ENCODE measurements around the gene TRPV6. TPM values are rescaled to one million over a fixed set of nuclear protein-coding genes. Genes with fewer than 3 reads are reported as not detected.

TRPV6 gene
- total RNA-seq, 1 donor from 2014 or later: not detected

- H3K9me3 Mint-ChIP-seq: no peaks in the 10 kb centered on the region
- no peaks in the 10 kb centered on the region for H3K4me1 Mint-ChIP-seq (ENCODE audit: low read depth)
- H3K4me3 Mint-ChIP-seq: no peak overlapping the region
- H3K36me3 Mint-ChIP-seq (ENCODE audit: low read depth): no peaks in the 10 kb centered on the region
- no peak for DNase-seq (ENCODE audit: low spot score)
- H3K27ac Mint-ChIP-seq: no peak overlapping the region
- H3K27me3 Mint-ChIP-seq (ENCODE audit: insufficient read depth): peaks cover 19% of the 10 kb centered on the region
- intact Hi-C loops (cut with micrococcal nuclease): no loop called here
These were observed 9.1 kb downstream of the TRPV6 start for GRCh38 chr7:142876236-142876960.

- no peaks in the 10 kb centered on the region for H3K9me3 Mint-ChIP-seq
- H3K4me3 Mint-ChIP-seq: no peak overlapping the region
- H3K27ac Mint-ChIP-seq: no peak overlapping the region
- DNase-seq (ENCODE audit: low spot score): no peak
- peaks cover 11% of the 10 kb centered on the region for H3K27me3 Mint-ChIP-seq (ENCODE audit: insufficient read depth)
- intact Hi-C loops (cut with micrococcal nuclease): no loop called here
- H3K36me3 Mint-ChIP-seq (ENCODE audit: low read depth): no peaks in the 10 kb centered on the region
- H3K4me1 Mint-ChIP-seq (ENCODE audit: low read depth): no peaks in the 10 kb centered on the region
These were observed 10.1 kb downstream of the TRPV6 start for GRCh38 chr7:142875456-142875855.

GRCh38 chr7:142874837-142875236 lies 10.7 kb downstream of the TRPV6 start:
- intact Hi-C loops (cut with micrococcal nuclease): no loop called here
- Mint-ChIP-seq H3K4me1 (ENCODE audit: low read depth) (no peaks in the 10 kb centered on the region), H3K27ac (no peak overlapping the region), H3K36me3 (ENCODE audit: low read depth) (no peaks in the 10 kb centered on the region), H3K9me3 (no peaks in the 10 kb centered on the region), H3K27me3 (ENCODE audit: insufficient read depth) (peaks cover 6% of the 10 kb centered on the region), H3K4me3 (no peak overlapping the region)
- no peak for DNase-seq (ENCODE audit: low spot score)

GRCh38 chr7:142874409-142874808 lies 11.1 kb downstream of the TRPV6 start:
- Mint-ChIP-seq H3K4me1 (ENCODE audit: low read depth) (no peaks in the 10 kb centered on the region), H3K4me3 (no peak overlapping the region), H3K9me3 (no peaks in the 10 kb centered on the region), H3K36me3 (ENCODE audit: low read depth) (no peaks in the 10 kb centered on the region), H3K27me3 (ENCODE audit: insufficient read depth) (peaks cover 4% of the 10 kb centered on the region), H3K27ac (no peak overlapping the region)
- intact Hi-C loops (cut with micrococcal nuclease): no loop called here
- no peak for DNase-seq (ENCODE audit: low spot score)

- intact Hi-C loops (cut with micrococcal nuclease): no loop called here
- Mint-ChIP-seq H3K4me1 (ENCODE audit: low read depth) (no peaks in the 10 kb centered on the region), H3K36me3 (ENCODE audit: low read depth) (no peaks in the 10 kb centered on the region), H3K27me3 (ENCODE audit: insufficient read depth) (peaks cover 4% of the 10 kb centered on the region), H3K4me3 (no peak overlapping the region), H3K9me3 (no peaks in the 10 kb centered on the region), H3K27ac (no peak overlapping the region)
- no peak for DNase-seq (ENCODE audit: low spot score)
These were observed 11.7 kb downstream of the TRPV6 start for GRCh38 chr7:142873871-142874270.

GRCh38 chr7:142873281-142873784 lies 12.2 kb downstream of the TRPV6 start:
- H3K27ac Mint-ChIP-seq: no peak overlapping the region

GRCh38 chr7:142872106-142872675 lies 13.4 kb downstream of the TRPV6 start:
- intact Hi-C loops (cut with micrococcal nuclease): no loop called here
- H3K27ac Mint-ChIP-seq: no peak overlapping the region
- H3K36me3 Mint-ChIP-seq (ENCODE audit: low read depth): no peaks in the 10 kb centered on the region
- no peak for DNase-seq (ENCODE audit: low spot score)
- H3K4me1 Mint-ChIP-seq (ENCODE audit: low read depth): no peaks in the 10 kb centered on the region
- no peak overlapping the region for H3K4me3 Mint-ChIP-seq
- H3K27me3 Mint-ChIP-seq (ENCODE audit: insufficient read depth): no peaks in the 10 kb centered on the region
- H3K9me3 Mint-ChIP-seq: no peaks in the 10 kb centered on the region

More at GRCh38 chr7:142873281-142873784, 12.2 kb downstream of the TRPV6 start:
- Mint-ChIP-seq H3K4me1 (ENCODE audit: low read depth) (no peaks in the 10 kb centered on the region), H3K4me3 (no peak overlapping the region), H3K36me3 (ENCODE audit: low read depth) (no peaks in the 10 kb centered on the region), H3K9me3 (no peaks in the 10 kb centered on the region), H3K27me3 (ENCODE audit: insufficient read depth) (peaks cover 2% of the 10 kb centered on the region)
- intact Hi-C loops (cut with micrococcal nuclease): no loop called here
- no peak for DNase-seq (ENCODE audit: low spot score)

- DNase-seq (ENCODE audit: low spot score): no peak
- Mint-ChIP-seq H3K27me3 (ENCODE audit: insufficient read depth) (no peaks in the 10 kb centered on the region), H3K36me3 (ENCODE audit: low read depth) (no peaks in the 10 kb centered on the region), H3K9me3 (no peaks in the 10 kb centered on the region), H3K4me3 (no peak overlapping the region), H3K4me1 (ENCODE audit: low read depth) (no peaks in the 10 kb centered on the region), H3K27ac (no peak overlapping the region)
- intact Hi-C loops (cut with micrococcal nuclease): no loop called here
These were observed 14.1 kb downstream of the TRPV6 start for GRCh38 chr7:142871260-142872105.

GRCh38 chr7:142870566-142871259 lies 14.8 kb downstream of the TRPV6 start:
- no peaks in the 10 kb centered on the region for H3K4me1 Mint-ChIP-seq (ENCODE audit: low read depth)
- no peaks in the 10 kb centered on the region for H3K36me3 Mint-ChIP-seq (ENCODE audit: low read depth)
- no peak for DNase-seq (ENCODE audit: low spot score)
- no peak overlapping the region for H3K27ac Mint-ChIP-seq
- intact Hi-C loops (cut with micrococcal nuclease): no loop called here
- no peaks in the 10 kb centered on the region for H3K9me3 Mint-ChIP-seq
- no peak overlapping the region for H3K4me3 Mint-ChIP-seq
- H3K27me3 Mint-ChIP-seq (ENCODE audit: insufficient read depth): no peaks in the 10 kb centered on the region

GRCh38 chr7:142870147-142870559 lies 15.4 kb downstream of the TRPV6 start:
- no peak overlapping the region for H3K27ac Mint-ChIP-seq
- intact Hi-C loops (cut with micrococcal nuclease): no loop called here
- no peaks in the 10 kb centered on the region for H3K36me3 Mint-ChIP-seq (ENCODE audit: low read depth)
- H3K27me3 Mint-ChIP-seq (ENCODE audit: insufficient read depth): no peaks in the 10 kb centered on the region
- H3K9me3 Mint-ChIP-seq: no peaks in the 10 kb centered on the region
- DNase-seq (ENCODE audit: low spot score): no peak
- H3K4me1 Mint-ChIP-seq (ENCODE audit: low read depth): no peaks in the 10 kb centered on the region
- no peak overlapping the region for H3K4me3 Mint-ChIP-seq

- no peaks in the 10 kb centered on the region for H3K27me3 Mint-ChIP-seq (ENCODE audit: insufficient read depth)
- H3K4me3 Mint-ChIP-seq: no peak overlapping the region
- H3K9me3 Mint-ChIP-seq: no peaks in the 10 kb centered on the region
- H3K36me3 Mint-ChIP-seq (ENCODE audit: low read depth): no peaks in the 10 kb centered on the region
- H3K4me1 Mint-ChIP-seq (ENCODE audit: low read depth): no peaks in the 10 kb centered on the region
- DNase-seq (ENCODE audit: low spot score): no peak
- H3K27ac Mint-ChIP-seq: no peak overlapping the region
- intact Hi-C loops (cut with micrococcal nuclease): no loop called here
These were observed 16.1 kb downstream of the TRPV6 start for GRCh38 chr7:142869434-142869833.

GRCh38 chr7:142868986-142869415 lies 16.5 kb downstream of the TRPV6 start:
- Mint-ChIP-seq H3K36me3 (ENCODE audit: low read depth) (no peaks in the 10 kb centered on the region), H3K27me3 (ENCODE audit: insufficient read depth) (no peaks in the 10 kb centered on the region), H3K4me1 (ENCODE audit: low read depth) (no peaks in the 10 kb centered on the region), H3K9me3 (no peaks in the 10 kb centered on the region), H3K27ac (no peak overlapping the region), H3K4me3 (no peak overlapping the region)
- DNase-seq (ENCODE audit: low spot score): no peak
- intact Hi-C loops (cut with micrococcal nuclease): no loop called here
